Measurements from ENCODE around the gene GNAT2. TPM values are rescaled to one million over a fixed set of nuclear protein-coding genes. Genes with fewer than 3 reads are reported as not detected.

GNAT2 gene
- total RNA-seq, 1 experiment from 2014 or later, result not detected

DNA sequence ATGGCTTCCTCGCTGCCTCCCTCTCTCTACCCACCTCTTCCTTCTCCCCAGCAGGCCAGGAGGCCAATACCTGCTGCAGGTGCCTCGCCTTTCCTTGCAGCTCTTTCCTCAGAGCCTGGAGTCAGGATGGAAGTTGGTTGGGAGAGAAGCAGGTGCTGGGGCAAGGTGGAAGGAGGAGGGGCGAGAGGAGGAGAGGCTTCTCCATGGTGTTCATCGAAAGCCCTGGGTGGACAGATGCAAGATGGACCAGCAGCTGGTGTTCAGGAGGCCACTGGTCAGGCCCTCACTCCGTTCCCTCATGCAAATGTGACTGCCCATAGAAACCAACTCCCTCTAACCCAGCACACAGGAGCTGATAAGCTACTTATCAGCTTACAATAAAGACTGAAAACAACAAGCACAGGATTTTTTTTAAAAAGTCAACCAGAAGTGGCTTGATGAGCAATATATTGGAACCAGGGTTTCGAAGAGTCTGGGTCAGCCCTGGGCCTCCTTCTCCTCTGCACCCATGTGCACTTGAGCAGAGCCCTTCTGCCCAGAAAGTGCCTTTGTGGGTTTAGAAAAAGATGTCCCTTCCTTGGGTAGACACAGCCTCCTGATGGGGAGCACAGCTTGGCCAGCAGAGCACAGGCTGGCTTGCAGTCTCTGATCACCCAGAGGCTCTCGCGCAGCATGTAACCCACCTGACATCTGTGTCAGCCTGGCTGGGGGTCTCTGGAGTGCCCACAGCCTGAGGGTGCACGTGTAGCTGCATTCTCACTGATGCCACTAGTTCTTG lies 19.8 kb upstream of the GNAT2 start:
- H3K9me3 ChIP-seq, result no peaks in the 10 kb centered on the region
- TF ChIP-seq, protein P1, sequence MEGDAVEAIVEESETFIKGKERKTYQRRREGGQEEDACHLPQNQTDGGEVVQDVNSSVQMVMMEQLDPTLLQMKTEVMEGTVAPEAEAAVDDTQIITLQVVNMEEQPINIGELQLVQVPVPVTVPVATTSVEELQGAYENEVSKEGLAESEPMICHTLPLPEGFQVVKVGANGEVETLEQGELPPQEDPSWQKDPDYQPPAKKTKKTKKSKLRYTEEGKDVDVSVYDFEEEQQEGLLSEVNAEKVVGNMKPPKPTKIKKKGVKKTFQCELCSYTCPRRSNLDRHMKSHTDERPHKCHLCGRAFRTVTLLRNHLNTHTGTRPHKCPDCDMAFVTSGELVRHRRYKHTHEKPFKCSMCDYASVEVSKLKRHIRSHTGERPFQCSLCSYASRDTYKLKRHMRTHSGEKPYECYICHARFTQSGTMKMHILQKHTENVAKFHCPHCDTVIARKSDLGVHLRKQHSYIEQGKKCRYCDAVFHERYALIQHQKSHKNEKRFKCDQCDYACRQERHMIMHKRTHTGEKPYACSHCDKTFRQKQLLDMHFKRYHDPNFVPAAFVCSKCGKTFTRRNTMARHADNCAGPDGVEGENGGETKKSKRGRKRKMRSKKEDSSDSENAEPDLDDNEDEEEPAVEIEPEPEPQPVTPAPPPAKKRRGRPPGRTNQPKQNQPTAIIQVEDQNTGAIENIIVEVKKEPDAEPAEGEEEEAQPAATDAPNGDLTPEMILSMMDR (IDR thresholded peaks at IDR 0.05; ENCODE audit: insufficient read depth in 1 of 2, low read depth in 1 of 2, low read length in 1 of 2, severe bottlenecking in 1 of 2, unreplicated experiment in 1 of 2), result no peak
- Mint-ChIP-seq H3K4me3 (ENCODE audit: unreplicated experiment) (no peak overlapping the region), H3K36me3 (ENCODE audit: insufficient read depth, unreplicated experiment) (peaks cover 6% of the 10 kb centered on the region), H3K4me1 (ENCODE audit: low read depth, unreplicated experiment) (peaks cover 9% of the 10 kb centered on the region), H3K27ac (ENCODE audit: unreplicated experiment) (no peak overlapping the region), H3K9me3 (ENCODE audit: unreplicated experiment) (no peaks in the 10 kb centered on the region), H3K27me3 (ENCODE audit: insufficient read depth, unreplicated experiment) (no peaks in the 10 kb centered on the region)
- no peaks in the 10 kb centered on the region for H3K27me3 ChIP-seq (replicated peaks; ENCODE audit: control insufficient read depth, insufficient read depth, low read length)
- ChIA-PET POLR2A (interaction anchor here (2.2 kb wide), 1 partner anchor 91 kb away, joined by 7 read pairs; the partner anchor contains the start of gene GNAI3), CTCF (interaction anchor here (0.8 to 3.2 kb wide), 10 partner anchors 11 to 372 kb away, joined by 3 to 26 read pairs (median 6); partner anchors contain the start of genes AHCYL1 and GSTM4)
- BruUV-seq (replicated peaks), result no TSS peak
- DNase-seq, result no peak
- intact Hi-C loops (cut with micrococcal nuclease; ENCODE audit: unreplicated experiment), result no loop called here
- peaks cover 8% of the 10 kb centered on the region for H3K4me1 ChIP-seq
- H3K36me3 ChIP-seq (ENCODE audit: control insufficient read depth, insufficient read depth, low read length), result no peaks in the 10 kb centered on the region
- H3K4me3 ChIP-seq (ENCODE audit: low read depth, low read length), result no peak overlapping the region

GRCh38 chr1:109637446-109637845 lies 18.0 kb upstream of the GNAT2 start:
- TF ChIP-seq, protein P1 (IDR thresholded peaks at IDR 0.05; ENCODE audit: insufficient read depth in 1 of 2, low read depth in 1 of 2, low read length in 1 of 2, severe bottlenecking in 1 of 2, unreplicated experiment in 1 of 2), result no peak
- H3K4me3 Mint-ChIP-seq (ENCODE audit: unreplicated experiment), result no peak overlapping the region

DNA sequence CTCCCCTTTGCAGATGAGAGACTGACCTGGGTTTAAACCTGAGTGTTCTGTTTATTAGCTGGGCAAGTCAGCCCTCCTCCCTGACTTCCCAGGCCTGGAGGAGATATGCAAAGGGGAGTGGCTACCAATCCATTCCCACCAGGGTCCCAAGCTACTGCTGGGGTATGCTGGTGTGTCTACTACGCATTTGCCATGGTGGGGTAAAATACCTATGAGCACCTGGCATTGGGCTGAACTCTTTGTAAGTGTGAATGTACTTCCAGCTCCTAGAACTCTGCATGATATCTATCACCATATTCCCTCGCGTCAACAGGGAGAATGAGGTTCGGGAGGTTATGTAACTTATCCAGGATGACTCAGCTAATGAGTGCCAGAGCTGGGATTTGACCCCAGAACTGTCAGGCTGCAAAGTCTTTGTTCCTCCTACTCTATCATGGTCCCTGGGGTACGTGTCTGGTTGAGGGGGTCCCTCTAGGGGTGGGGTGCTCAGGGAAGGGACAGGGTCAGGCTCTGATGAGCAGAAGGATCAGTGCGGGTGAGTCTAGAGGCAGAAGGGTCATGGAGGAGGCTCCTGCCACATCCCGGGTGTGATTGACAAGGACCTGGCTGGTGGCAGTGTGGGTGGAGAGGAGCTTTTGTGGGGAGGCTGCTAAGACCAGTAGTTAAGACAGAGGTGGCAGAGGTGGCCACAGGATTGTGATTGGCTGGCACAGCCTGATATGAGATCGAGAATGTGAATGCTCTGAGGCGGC lies 17.0 kb upstream of the GNAT2 start:
- CTCF ChIA-PET, result interaction anchor here (0.7 kb wide), 1 partner anchor 158 kb away, joined by 3 read pairs; no protein-coding TSS in a partner anchor
- peak overlapping the region; percentile 48 for H3K27ac Mint-ChIP-seq (ENCODE audit: unreplicated experiment)
- H3K27me3 Mint-ChIP-seq (ENCODE audit: insufficient read depth, unreplicated experiment), result no peaks in the 10 kb centered on the region
- H3K4me3 ChIP-seq (ENCODE audit: low read depth, low read length), result no peak overlapping the region
- TF ChIP-seq, protein P1 (IDR thresholded peaks at IDR 0.05; ENCODE audit: insufficient read depth in 1 of 2, low read depth in 1 of 2, low read length in 1 of 2, severe bottlenecking in 1 of 2, unreplicated experiment in 1 of 2), result no peak
- POLR2A ChIA-PET, result no interaction called here
- H3K4me3 Mint-ChIP-seq (ENCODE audit: unreplicated experiment), result no peak overlapping the region
- no peaks in the 10 kb centered on the region for H3K9me3 ChIP-seq
- peaks cover 11% of the 10 kb centered on the region for H3K36me3 Mint-ChIP-seq (ENCODE audit: insufficient read depth, unreplicated experiment)
- intact Hi-C loops (cut with micrococcal nuclease; ENCODE audit: unreplicated experiment), result no loop called here
- no TSS peak for BruUV-seq (replicated peaks)
- H3K36me3 ChIP-seq (ENCODE audit: control insufficient read depth, insufficient read depth, low read length), result no peaks in the 10 kb centered on the region
- H3K27me3 ChIP-seq (replicated peaks; ENCODE audit: control insufficient read depth, insufficient read depth, low read length), result no peaks in the 10 kb centered on the region
- DNase-seq, result peak in 1 of 2 experiments; percentile 33
- peaks cover 9% of the 10 kb centered on the region for H3K4me1 Mint-ChIP-seq (ENCODE audit: low read depth, unreplicated experiment)
- no peaks in the 10 kb centered on the region for H3K9me3 Mint-ChIP-seq (ENCODE audit: unreplicated experiment)
- peaks cover 8% of the 10 kb centered on the region for H3K4me1 ChIP-seq

More at GRCh38 chr1:109637446-109637845, 18.0 kb upstream of the GNAT2 start:
- Histone ChIP-seq H3K9me3 (no peaks in the 10 kb centered on the region), H3K4me3 (ENCODE audit: low read depth, low read length) (no peak overlapping the region), H3K4me1 (peaks cover 8% of the 10 kb centered on the region), H3K36me3 (ENCODE audit: control insufficient read depth, insufficient read depth, low read length) (no peaks in the 10 kb centered on the region), H3K27me3 (replicated peaks; ENCODE audit: control insufficient read depth, insufficient read depth, low read length) (no peaks in the 10 kb centered on the region)
- Mint-ChIP-seq H3K27me3 (ENCODE audit: insufficient read depth, unreplicated experiment) (no peaks in the 10 kb centered on the region), H3K27ac (ENCODE audit: unreplicated experiment) (no peak overlapping the region), H3K9me3 (ENCODE audit: unreplicated experiment) (no peaks in the 10 kb centered on the region), H3K36me3 (ENCODE audit: insufficient read depth, unreplicated experiment) (peaks cover 11% of the 10 kb centered on the region), H3K4me1 (ENCODE audit: low read depth, unreplicated experiment) (peaks cover 9% of the 10 kb centered on the region)
- ChIA-PET POLR2A (interaction anchor here (2.2 kb wide), 1 partner anchor 89 kb away, joined by 7 read pairs; the partner anchor contains the start of gene GNAI3), CTCF (interaction anchor here (0.7 kb wide), 1 partner anchor 159 kb away, joined by 3 read pairs; no protein-coding TSS in a partner anchor)
- no peak for DNase-seq
- intact Hi-C loops (cut with micrococcal nuclease; ENCODE audit: unreplicated experiment), result no loop called here
- no TSS peak for BruUV-seq (replicated peaks)
